Ishikawa (cell line): Measurements from ENCODE around the gene MARCHF6.

ENCODE experiments used
- CEBPB ChIP-seq: IDR thresholded peaks from 2 replicates; pipeline ENCODE4 v1.6.1; 2012
- CREB1 ChIP-seq: IDR thresholded peaks from 2 replicates; pipeline ENCODE4 v1.6.1; 2012; ENCODE audit warnings: low read depth
- EGR1 ChIP-seq: IDR thresholded peaks from 2 replicates; pipeline ENCODE4 v1.6.1; 2012
- EP300 ChIP-seq: IDR thresholded peaks from 2 replicates; pipeline ENCODE4 v1.6.1; 2012; ENCODE audit warnings: borderline replicate concordance
- FOXM1 ChIP-seq: IDR thresholded peaks from 2 replicates; pipeline ENCODE4 v1.6.1; 2012; ENCODE audit warnings: low read depth, borderline replicate concordance
- MAX ChIP-seq: IDR thresholded peaks from 2 replicates; pipeline ENCODE4 v1.6.1; 2012
- NFIC ChIP-seq: IDR thresholded peaks from 2 replicates; pipeline ENCODE4 v1.6.1; 2012
- RAD21 ChIP-seq: IDR thresholded peaks from 2 replicates; pipeline ENCODE4 v1.6.1; 2012; ENCODE audit warnings: low read depth
- REST ChIP-seq: IDR thresholded peaks from 2 replicates; pipeline ENCODE4 v1.6.1; 2012; ENCODE audit warnings: low read depth, mild to moderate bottlenecking
- TAF1 ChIP-seq: IDR thresholded peaks from 2 replicates; pipeline ENCODE4 v1.6.1; 2012; ENCODE audit warnings: low read depth, mild to moderate bottlenecking
- TCF12 ChIP-seq: IDR thresholded peaks from 2 replicates; pipeline ENCODE4 v1.6.1; 2012; ENCODE audit warnings: low read depth
- TEAD4 ChIP-seq: IDR thresholded peaks from 2 replicates; pipeline ENCODE4 v1.6.1; 2012
- USF1 ChIP-seq: IDR thresholded peaks from 2 replicates; pipeline ENCODE4 v1.6.1; 2012
- YY1 ChIP-seq: IDR thresholded peaks from 2 replicates; pipeline ENCODE4 v1.6.1; 2012; ENCODE audit warnings: low read depth
- ZBTB7A ChIP-seq: IDR thresholded peaks from 2 replicates; pipeline ENCODE4 v1.6.1; 2012; ENCODE audit warnings: low read depth

The MARCHF6 gene

GRCh38 chr5:10353241-10354047, at the start of gene MARCHF6:
TSS of gene MARCHF6 (plus strand) at chr5:10353695. CDS start at chr5:10353899, 204 bp downstream.
- peak; percentile 35; the same call in 1 of the 2 replicates for TF ChIP-seq EGR1
- TF ChIP-seq FOXM1 = no peak
- no peak for TF ChIP-seq TEAD4
- peak; percentile 97 for TF ChIP-seq TAF1
- TF ChIP-seq EP300 = no peak
- TF ChIP-seq RAD21 = no peak
- no peak for TF ChIP-seq REST
- TF ChIP-seq USF1 = no peak
- TF ChIP-seq TCF12 = peak; percentile 68
- TF ChIP-seq MAX = peak; percentile 93
- peak; percentile 53 for TF ChIP-seq CREB1
- peak; percentile 90 for TF ChIP-seq YY1
- TF ChIP-seq ZBTB7A = no peak
- TF ChIP-seq NFIC = no peak
- TF ChIP-seq CEBPB = no peak

- no peak for TF ChIP-seq TCF12
- TF ChIP-seq TAF1 = no peak
- TF ChIP-seq MAX = no peak
- no peak for TF ChIP-seq USF1
- no peak for TF ChIP-seq FOXM1
- no peak for TF ChIP-seq YY1
- no peak for TF ChIP-seq EP300
- TF ChIP-seq CREB1 = no peak
- no peak for TF ChIP-seq ZBTB7A
Measured at GRCh38 chr5:10303699-10304170, 49.8 kb upstream of the MARCHF6 start.

- TF ChIP-seq RAD21 = peak; percentile 11; the same call in 1 of the 2 replicates
- no peak for TF ChIP-seq TCF12
Measured at GRCh38 chr5:10304932-10305331, 48.6 kb upstream of the MARCHF6 start.

GRCh38 chr5:10306114-10306513, 47.4 kb upstream of the MARCHF6 start:
- no peak for TF ChIP-seq EP300
- TF ChIP-seq CEBPB = no peak
- TF ChIP-seq CREB1 = no peak

- TF ChIP-seq EGR1 (no peak), TAF1 (no peak), ZBTB7A (no peak), REST (no peak), USF1 (no peak), YY1 (no peak), NFIC (no peak), EP300 (no peak), CREB1 (no peak), RAD21 (no peak), TEAD4 (no peak), TCF12 (no peak), MAX (no peak), CEBPB (no peak), FOXM1 (no peak)
Measured at GRCh38 chr5:10306806-10307205, 46.7 kb upstream of the MARCHF6 start.
